Activated naive CD4-positive, alpha-beta T cell treated with anti-CD3 and anti-CD28 coated beads, Interleukin-2, amount 50 U/mL, for 72 hours (primary cell): ENCODE results near the gene THAP6. TPM values are rescaled to one million over a fixed set of nuclear protein-coding genes. Genes with fewer than 3 reads are reported as not detected.
"Not testable (repeated sequence)": the region's sequence is repeated elsewhere in the genome, so short reads cannot be mapped to it uniquely, and the experiment has no call there.

Experiments
- ATAC-seq, 2 donors: fragments of 150-1000 bp; cut with Tn5 transposase; 2 replicates each; pipeline ENCODE4 v1.10.0; 2021; ENCODE audit warnings: mild to moderate bottlenecking in 2 of 2, moderate library complexity in 2 of 2
- DNase-seq, 2 donors: peaks; one replicate each; pipeline ENCODE4 v3.0.0; 2021 to 2022; ENCODE audit warnings: low spot score in 2 of 2
- H3K27ac Mint-ChIP-seq, 2 donors: one replicate each; pipeline ENCODE4 v1.8.0; 2022; ENCODE audit warnings: mild to moderate bottlenecking in 2 of 2, mixed read lengths in 2 of 2
- H3K36me3 Mint-ChIP-seq, 2 donors: one replicate each; pipeline ENCODE4 v1.8.0; 2022; ENCODE audit warnings: mixed read lengths in 2 of 2
- H3K9me3 Mint-ChIP-seq, 2 donors: one replicate each; pipeline ENCODE4 v1.8.0; 2022; ENCODE audit warnings: mixed read lengths in 2 of 2
- total RNA-seq, 2 donors: library from RNA; stranded (reverse); gene quantifications; one replicate each; pipeline ENCODE4 v1.2.3, GENCODE V29; 2022

THAP6 gene
- total RNA-seq, 2 donors from 2014 or later = 18.9 to 20.8 TPM

DNA sequence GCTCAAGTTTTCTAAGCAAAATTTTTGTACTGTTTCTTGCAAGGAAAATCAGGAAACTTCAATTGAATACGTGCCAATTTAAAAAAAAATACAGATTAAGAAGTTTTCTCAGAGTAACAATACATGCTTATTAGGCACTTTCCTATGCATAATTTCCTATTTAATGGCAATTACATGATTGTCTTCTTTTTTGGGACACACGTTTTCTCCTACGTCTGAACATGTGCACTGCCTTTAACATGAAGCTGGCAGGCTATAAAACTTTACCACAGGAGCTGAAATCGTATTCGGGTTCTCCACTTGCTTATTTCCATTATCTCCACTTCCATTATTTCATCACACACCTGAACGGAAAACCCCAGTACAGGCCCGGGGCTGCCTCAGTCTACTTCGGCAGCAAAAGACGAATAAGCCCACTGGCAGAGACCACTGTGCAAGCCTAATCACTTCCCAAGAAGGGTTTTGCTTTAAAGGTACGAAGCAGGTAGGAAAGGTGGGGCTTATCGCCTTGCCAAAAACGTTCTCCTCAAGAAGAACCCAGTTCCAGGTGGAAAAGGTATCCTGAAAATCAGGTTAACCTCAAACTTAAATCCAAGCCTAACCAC lies 645 bp upstream of the THAP6 start:
- peaks cover 16 to 26% of the 10 kb centered on the region in 2 donors for H3K36me3 Mint-ChIP-seq
- peak overlapping the region in 1 of 2 donors; percentile 96 for H3K27ac Mint-ChIP-seq
- H3K9me3 Mint-ChIP-seq = no peaks in the 10 kb centered on the region
- DNase-seq (no peak), ATAC-seq (no peak)

GRCh38 chr4:75514949-75515612 lies 808 bp downstream of the THAP6 start:
- peak overlapping the region in 1 of 2 donors; percentile 96 for H3K27ac Mint-ChIP-seq
- ATAC-seq (no peak), DNase-seq (no peak)
- H3K36me3 Mint-ChIP-seq = peaks cover 21 to 30% of the 10 kb centered on the region in 2 donors
- H3K9me3 Mint-ChIP-seq = no peaks in the 10 kb centered on the region

GRCh38 chr4:75516144-75516543 lies 1.9 kb downstream of the THAP6 start:
- no peak for ATAC-seq
- Mint-ChIP-seq H3K9me3 (no peaks in the 10 kb centered on the region), H3K36me3 (peaks cover 27 to 29% of the 10 kb centered on the region in 2 donors), H3K27ac (no peak overlapping the region)
- no peak for DNase-seq

- H3K9me3 Mint-ChIP-seq, DNase-seq, ATAC-seq, H3K27ac Mint-ChIP-seq: not testable (repeated sequence)
- H3K36me3 Mint-ChIP-seq = peaks cover 28 to 29% of the 10 kb centered on the region in 2 donors
Observed at GRCh38 chr4:75519452-75519851, 5.2 kb downstream of the THAP6 start.

GRCh38 chr4:75525086-75525485 lies 10.8 kb downstream of the THAP6 start:
- Mint-ChIP-seq H3K9me3 (no peaks in the 10 kb centered on the region), H3K36me3 (peaks cover 30 to 31% of the 10 kb centered on the region in 2 donors), H3K27ac (peak overlapping the region in 1 of 2 donors; percentile 10)
- ATAC-seq (no peak), DNase-seq (no peak)

DNA sequence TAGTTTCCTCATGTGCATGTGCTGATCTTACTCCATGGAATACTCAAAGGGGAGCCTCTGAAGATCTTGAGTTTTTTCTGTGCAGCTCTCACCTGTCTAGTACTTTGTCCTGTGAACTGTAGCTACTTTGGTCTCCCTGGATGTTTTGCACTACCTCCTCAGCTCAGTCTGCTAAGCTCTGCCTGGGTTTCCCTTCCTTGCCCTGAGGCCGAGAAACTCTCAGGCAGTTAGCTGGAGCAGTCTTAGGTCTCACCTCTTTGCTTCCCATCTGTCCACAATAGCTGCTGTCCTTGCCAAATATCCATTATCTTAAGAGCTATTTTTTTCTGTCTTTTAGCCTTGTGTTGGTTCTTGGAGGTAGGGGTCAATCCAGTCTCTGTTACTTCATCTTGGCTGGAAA lies 11.6 kb downstream of the THAP6 start:
- Mint-ChIP-seq H3K36me3 (peaks cover 29 to 36% of the 10 kb centered on the region in 2 donors), H3K27ac (no peak overlapping the region), H3K9me3 (peaks cover 3 to 7% of the 10 kb centered on the region in 2 donors)
- ATAC-seq (no peak), DNase-seq (no peak)

GRCh38 chr4:75527482-75527881 lies 13.2 kb downstream of the THAP6 start:
- H3K36me3 Mint-ChIP-seq = peaks cover 43 to 48% of the 10 kb centered on the region in 2 donors
- H3K27ac Mint-ChIP-seq = no peak overlapping the region

DNA sequence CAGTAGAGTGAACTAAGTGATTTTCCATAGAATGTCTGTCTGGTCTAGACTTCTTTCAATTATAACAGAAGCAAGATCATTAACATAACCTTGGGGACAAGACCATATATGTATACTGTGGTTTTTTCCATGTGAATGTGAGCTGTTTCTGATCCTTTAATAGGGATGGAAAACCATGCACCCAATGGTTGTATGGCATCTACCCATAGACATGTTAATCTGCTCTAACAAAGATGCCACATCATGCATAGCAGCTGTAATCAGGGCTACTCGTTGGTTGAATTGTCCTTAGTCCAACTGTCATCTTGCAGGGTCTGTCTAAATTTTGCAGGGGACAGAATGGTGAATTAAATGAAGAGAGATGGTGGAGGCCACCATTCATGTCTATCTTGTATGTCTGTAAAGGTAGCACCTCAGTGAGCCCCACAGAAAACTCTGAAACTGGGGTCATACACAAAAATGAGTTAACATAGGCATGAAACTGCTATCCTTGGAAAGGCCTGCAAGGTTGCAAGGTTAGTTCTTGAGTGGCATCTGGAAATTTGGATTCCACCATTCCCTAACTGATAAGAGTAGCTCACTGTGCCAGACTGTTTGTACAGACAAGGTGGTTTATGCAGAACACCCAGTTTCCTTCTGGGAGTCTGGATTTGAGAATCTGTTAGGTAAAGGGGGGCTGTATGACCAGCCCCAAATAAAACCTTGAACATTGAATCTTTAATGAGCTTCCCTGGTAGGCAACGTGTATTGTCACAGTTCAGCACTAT lies 16.5 kb downstream of the THAP6 start:
- Mint-ChIP-seq H3K9me3 (peaks cover 13 to 25% of the 10 kb centered on the region in 2 donors), H3K36me3 (peaks cover 45 to 50% of the 10 kb centered on the region in 2 donors), H3K27ac (no peak overlapping the region)
- no peak for DNase-seq
- ATAC-seq = no peak

More at GRCh38 chr4:75527482-75527881, 13.2 kb downstream of the THAP6 start:
- ATAC-seq (no peak), DNase-seq (no peak)
- H3K9me3 Mint-ChIP-seq = peaks cover 7 to 17% of the 10 kb centered on the region in 2 donors

DNA sequence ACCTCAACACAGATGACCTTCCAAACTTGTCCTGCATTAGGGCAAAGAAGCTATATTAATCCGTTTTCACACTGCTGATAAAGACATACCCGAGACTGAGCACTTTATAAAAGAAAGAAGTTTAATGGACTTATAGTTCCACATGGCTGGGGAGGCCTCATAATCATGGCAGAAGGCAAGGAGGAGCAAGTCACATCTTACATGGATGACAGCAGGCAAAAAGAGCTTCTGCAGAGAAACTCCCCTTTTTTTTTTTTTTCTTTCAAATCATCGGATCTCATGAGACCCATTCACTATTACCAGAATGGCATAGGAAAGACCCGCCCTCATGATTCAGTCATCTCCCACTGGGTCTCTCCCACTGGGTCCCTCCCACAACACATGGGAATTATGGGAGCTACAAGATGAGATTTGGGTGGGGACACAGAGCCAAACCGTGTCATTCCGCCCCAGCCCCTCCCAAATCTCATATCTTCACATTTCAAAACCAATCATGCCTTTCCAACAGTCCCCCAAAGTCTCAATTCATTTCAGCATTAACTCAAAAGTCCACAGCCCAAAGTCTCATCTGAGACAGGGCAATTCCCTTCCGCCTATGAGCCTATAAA lies 17.4 kb downstream of the THAP6 start:
- Mint-ChIP-seq H3K9me3 (peaks cover 13 to 25% of the 10 kb centered on the region in 2 donors), H3K36me3 (peaks cover 40 to 45% of the 10 kb centered on the region in 2 donors)
- not testable (repeated sequence) for DNase-seq, H3K27ac Mint-ChIP-seq, ATAC-seq

DNA sequence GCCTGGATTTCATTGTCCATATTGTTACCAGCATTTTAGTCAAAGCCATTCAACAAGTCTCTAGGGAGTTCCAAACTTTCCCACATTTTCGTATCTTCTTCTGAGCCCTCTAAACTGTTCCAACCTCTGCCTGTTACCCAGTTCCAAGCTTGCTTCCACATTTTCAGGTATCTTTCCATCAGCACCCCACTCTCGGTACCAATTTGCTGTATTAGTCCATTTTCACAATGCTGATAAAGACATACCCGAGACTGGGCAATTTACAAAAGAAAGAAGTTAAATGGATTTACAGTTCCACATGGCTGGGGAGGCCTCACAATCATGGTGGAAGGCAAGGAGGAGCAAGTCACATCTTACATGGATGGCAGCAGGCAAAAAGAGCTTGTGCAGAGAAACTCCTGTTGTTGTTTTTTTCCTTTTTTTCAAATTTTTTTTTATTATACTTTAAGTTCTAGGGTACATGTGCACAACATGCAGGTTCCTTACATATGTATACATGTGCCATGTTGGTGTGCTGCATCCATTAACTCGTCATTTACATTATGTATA lies 19.1 kb downstream of the THAP6 start:
- Mint-ChIP-seq H3K36me3 (peaks cover 34 to 35% of the 10 kb centered on the region in 2 donors), H3K9me3 (peaks cover 13 to 25% of the 10 kb centered on the region in 2 donors)
- not testable (repeated sequence) for DNase-seq, ATAC-seq, H3K27ac Mint-ChIP-seq

GRCh38 chr4:75533926-75534325 lies 19.7 kb downstream of the THAP6 start:
- not testable (repeated sequence) for DNase-seq, ATAC-seq, H3K27ac Mint-ChIP-seq
- Mint-ChIP-seq H3K36me3 (peaks cover 34 to 35% of the 10 kb centered on the region in 2 donors), H3K9me3 (peaks cover 13 to 25% of the 10 kb centered on the region in 2 donors)

DNA sequence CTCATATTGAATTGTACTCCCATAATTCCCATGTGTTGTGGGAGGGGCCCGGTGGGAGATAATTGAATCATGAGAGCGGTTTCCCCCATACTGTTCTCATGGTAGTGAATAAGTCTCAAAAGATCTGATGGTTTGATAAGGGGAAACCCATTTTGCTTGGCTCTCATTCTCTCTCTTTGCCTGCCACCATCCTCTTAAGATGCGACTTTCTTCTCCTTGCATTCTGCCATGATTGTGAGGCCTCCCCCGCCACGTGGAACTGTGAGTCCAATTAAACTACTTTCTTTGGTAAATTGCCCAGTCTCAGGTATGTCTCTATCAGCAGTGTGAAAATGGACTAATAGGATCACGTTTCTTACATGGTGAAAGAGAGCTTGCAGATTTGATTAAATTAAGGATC lies 23.0 kb downstream of the THAP6 start:
- not testable (repeated sequence) for H3K27ac Mint-ChIP-seq, DNase-seq, H3K9me3 Mint-ChIP-seq, ATAC-seq
- H3K36me3 Mint-ChIP-seq = peaks cover 12 to 13% of the 10 kb centered on the region in 2 donors

- H3K9me3 Mint-ChIP-seq = no peaks in the 10 kb centered on the region
- no peak overlapping the region for H3K27ac Mint-ChIP-seq
- H3K36me3 Mint-ChIP-seq = no peaks in the 10 kb centered on the region
- ATAC-seq = peak; percentile 34 to 64
- no peak for DNase-seq
Observed at GRCh38 chr4:75542824-75543223, 28.6 kb downstream of the THAP6 start.

- H3K27ac Mint-ChIP-seq, H3K9me3 Mint-ChIP-seq, ATAC-seq, DNase-seq, H3K36me3 Mint-ChIP-seq: not testable (repeated sequence)
Observed at GRCh38 chr4:75544220-75544619, 29.9 kb downstream of the THAP6 start.

DNA sequence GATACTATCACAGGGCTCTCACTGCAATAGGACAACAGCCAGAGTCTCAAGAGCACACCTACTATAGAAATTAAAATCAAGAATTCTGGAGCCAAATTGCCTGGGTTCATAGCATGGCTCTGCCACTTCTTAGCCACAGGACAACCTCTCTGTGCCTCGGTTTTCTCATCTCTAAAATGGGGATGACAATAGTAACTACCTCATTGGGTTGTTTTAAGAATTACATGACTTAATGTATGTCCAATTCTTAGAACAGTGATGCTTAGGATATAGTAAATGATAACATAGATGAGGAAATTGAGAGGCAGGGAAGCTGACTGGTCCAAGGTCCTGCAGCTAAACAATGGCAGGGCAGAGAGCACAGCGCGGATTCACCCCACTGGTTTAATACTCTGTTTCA lies 30.6 kb downstream of the THAP6 start:
- H3K27ac Mint-ChIP-seq = no peak overlapping the region

DNA sequence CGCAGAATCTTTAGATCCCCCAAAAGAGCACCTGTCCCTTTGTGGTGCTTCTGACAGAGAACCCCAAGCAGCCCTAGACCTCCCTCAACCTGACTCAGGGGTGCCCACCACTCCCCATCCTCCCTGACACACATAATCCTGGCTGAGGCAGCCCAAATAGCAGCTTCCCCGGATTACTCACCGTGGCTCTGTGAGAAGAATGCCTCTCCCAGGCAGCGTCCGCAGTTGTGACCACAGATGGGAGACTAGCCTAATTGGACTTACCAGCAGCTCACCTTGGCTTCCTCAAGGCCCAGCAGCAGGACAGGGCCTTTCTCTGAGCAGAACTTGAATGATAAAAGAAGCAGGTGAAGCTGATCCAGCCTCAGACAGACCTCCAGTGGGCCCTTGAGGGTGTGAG lies 31.3 kb downstream of the THAP6 start:
- DNase-seq (no peak), ATAC-seq (no peak)
- Mint-ChIP-seq H3K9me3 (no peaks in the 10 kb centered on the region), H3K36me3 (no peaks in the 10 kb centered on the region), H3K27ac (no peak overlapping the region)

More for the DNA sequence above, 30.6 kb downstream of the THAP6 start:
- no peaks in the 10 kb centered on the region for H3K36me3 Mint-ChIP-seq
- H3K9me3 Mint-ChIP-seq = no peaks in the 10 kb centered on the region
- DNase-seq (no peak), ATAC-seq (no peak)
